Measurements from ENCODE around the gene NTNG1.

DNA sequence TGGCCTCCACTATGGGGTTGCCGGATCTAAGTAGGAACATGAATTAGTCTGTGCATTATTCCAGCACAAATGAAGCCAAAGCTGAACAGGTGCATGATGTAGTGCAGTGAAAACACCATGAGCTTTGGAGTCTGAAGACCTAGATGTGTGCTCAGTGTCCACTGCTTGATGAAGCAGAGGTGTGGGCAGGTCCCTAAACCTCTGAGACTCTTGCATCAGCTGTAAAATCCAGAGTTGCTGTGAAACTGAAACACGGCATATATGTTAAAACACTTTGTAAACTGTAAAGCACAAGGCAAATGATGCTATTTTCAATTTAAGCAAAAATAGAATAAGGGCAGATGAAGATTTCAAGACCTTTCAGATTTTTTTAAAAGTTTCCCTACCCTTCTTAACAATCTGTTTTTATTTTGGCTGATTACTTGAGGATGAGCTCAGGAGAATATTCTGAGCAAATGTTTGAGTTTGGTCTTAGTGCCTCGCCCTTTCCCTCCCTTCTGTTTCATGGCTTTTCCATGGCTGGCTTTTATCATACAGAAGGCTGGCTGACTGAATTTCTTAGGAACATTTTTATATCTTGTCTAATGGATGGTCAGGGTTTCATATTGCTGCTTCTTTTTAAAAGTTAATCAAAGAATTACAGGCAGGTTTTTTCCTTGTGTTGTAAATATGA lies 221.8 kb downstream of the NTNG1 start:
- TF ChIP-seq POLR2A (IDR thresholded peaks at IDR 0.05; ENCODE audit: low read depth), result no peak
- TF ChIP-seq, protein P1, sequence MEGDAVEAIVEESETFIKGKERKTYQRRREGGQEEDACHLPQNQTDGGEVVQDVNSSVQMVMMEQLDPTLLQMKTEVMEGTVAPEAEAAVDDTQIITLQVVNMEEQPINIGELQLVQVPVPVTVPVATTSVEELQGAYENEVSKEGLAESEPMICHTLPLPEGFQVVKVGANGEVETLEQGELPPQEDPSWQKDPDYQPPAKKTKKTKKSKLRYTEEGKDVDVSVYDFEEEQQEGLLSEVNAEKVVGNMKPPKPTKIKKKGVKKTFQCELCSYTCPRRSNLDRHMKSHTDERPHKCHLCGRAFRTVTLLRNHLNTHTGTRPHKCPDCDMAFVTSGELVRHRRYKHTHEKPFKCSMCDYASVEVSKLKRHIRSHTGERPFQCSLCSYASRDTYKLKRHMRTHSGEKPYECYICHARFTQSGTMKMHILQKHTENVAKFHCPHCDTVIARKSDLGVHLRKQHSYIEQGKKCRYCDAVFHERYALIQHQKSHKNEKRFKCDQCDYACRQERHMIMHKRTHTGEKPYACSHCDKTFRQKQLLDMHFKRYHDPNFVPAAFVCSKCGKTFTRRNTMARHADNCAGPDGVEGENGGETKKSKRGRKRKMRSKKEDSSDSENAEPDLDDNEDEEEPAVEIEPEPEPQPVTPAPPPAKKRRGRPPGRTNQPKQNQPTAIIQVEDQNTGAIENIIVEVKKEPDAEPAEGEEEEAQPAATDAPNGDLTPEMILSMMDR (IDR thresholded peaks at IDR 0.05), result no peak
- TF ChIP-seq POLR2AphosphoS5 (IDR thresholded peaks at IDR 0.05), result no peak
- no peak for TF ChIP-seq EP300 (IDR thresholded peaks at IDR 0.05)

Measured in esophagus muscularis mucosa (tissue), 4 donors.